Activated gamma-delta T cell treated with Interleukin-2 at 50 U/mL for 16 hours (primary cell): Measurements from ENCODE around the gene PPP6R2.
"Not testable (repeated sequence)": the region's sequence is repeated elsewhere in the genome, so short reads cannot be mapped to it uniquely, and the experiment has no call there.

Experiments
- DNase-seq: peaks from one replicate; pipeline ENCODE4 v3.0.0-alpha.2; 2020

The PPP6R2 gene

GRCh38 chr22:50348058-50348457, 4.9 kb downstream of the PPP6R2 start:
- DNase-seq: no peak

GRCh38 chr22:50356186-50356585, 13.1 kb downstream of the PPP6R2 start:
- DNase-seq: no peak

DNA sequence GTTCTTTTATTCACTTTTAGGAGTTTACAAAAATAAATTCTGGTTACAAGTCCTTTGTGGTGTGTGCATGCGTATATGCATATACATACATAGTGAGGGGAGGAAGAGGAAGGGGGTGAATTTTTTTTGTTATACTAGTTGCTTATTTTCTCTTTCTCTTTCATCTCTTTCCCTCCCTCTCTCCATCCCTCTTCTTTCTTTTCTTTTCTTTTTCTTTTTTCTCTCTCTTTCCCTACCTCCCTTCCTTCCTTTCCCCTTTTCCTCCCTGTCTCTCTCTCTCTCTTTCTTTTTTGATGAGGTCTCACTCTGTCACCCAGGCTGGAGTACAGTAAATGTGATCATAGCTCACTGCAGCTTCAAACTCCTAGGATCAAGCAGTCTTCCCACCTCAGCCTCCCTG, 14.1 kb downstream of the PPP6R2 start:
- no peak for DNase-seq

DNA sequence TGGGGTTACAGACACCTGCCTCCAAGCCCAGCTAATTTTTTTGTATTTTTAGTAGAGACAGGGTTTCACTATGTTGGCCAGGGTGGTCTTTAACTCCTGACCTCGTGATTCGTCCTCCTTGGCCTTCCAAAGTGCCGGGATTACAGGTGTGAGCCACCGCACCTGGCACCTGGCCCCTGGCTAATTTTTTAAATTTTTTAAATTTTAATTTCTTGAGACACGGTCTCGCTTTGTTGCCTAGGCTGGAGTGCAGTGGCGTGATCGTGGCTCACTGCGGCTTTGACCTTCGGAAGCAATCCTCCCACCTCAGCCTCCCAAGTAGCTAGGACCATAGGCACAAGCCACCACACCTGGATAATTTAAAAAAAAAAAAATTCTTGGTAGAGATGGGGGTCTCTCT, 14.6 kb downstream of the PPP6R2 start:
- DNase-seq: no peak

- no peak for DNase-seq
Observed at GRCh38 chr22:50360578-50360977, 17.5 kb downstream of the PPP6R2 start.

DNA sequence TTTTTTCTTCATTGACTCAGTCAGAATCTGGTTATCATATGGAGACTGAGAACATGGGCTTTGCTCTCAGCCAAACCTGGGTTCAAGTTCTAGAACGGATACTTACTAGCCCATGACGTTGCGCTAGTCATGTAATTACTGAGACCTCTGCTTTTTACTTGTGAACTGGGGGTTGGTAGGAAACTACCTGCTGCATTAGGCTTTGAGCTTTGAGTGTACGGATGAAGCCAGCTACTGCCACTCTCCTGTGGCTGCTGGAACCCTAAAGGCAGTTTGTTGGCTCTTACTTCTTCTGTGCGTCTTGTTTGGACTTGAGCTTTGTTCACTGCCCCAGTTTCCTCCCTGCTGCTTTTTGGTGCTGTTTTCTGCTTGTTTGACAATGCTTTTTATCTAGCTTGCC, 18.1 kb downstream of the PPP6R2 start:
- DNase-seq: no peak

DNA sequence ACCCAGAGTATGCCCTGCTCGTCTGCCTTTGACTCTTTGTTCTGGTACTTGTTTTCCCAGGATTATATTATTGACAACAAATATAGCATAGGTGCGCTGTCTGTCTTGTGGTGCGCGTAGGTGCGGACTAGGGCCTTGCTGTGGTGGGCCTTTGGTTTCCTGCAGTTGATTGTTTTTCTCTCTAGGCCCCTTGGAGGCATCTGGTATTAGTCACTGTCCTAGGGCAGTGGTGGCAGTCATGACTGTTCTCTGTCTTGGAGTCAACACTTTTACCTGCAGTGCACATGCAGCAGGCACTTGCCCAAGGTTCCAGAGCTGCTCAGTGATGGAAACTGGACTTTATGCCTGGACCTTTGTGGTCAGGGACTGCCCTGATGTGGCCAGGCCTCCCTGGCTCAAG, 18.6 kb downstream of the PPP6R2 start:
- peak; percentile 49 for DNase-seq

- DNase-seq: no peak
Observed at GRCh38 chr22:50363166-50363802, 20.2 kb downstream of the PPP6R2 start.

DNA sequence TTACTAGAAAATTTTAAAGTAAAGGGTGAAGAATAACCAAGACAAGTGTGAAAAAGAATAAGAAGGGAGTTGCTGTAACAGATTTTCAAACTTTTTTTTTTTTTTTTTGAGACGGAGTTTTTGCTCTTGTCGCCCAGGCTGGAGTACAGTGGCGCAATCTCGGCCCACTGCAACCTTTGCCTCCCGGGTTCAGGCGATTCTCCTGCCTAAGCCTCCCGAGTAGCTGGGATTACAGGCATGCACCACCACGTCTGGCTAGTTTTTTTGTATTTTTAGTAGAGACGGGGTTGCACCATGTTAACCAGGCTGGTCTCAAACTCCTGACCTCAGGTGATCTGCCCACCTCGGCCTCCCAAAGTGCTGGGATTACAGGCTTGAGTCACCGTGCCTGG, 20.7 kb downstream of the PPP6R2 start:
- not testable (repeated sequence) for DNase-seq

DNA sequence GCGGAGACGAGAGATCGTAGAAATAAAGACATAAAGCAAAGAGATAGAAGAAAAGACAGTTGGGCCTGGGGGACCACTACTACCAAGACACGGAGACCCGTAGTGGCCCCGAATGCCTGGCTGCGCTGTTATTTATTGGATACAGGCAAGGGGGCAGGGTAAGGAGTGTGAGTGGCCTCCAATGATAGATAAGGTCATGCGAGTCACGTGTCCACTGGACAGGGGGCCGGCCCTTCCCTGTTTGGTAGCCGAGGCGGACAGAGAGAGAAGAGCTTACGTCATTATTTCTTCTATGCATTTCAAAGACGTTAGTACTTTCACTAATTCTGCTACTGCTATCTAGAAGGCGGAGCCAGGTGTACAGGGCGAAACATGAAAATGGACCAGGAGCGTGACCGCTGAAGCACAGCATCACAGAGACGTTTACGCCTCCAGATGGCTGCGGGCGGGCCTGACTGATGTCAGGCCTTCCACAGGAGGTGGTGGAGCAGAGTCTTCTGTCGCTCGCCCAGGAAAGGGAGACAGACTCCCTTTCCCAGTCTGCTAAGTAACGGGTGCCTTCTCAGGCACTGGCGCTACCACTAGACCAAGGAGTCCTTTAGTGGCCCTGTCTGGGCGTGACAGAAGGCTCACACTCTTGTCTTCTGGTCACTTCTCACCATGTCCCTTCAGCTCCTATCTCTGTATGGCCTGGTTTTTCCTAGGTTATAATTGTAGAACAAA, 24.8 kb downstream of the PPP6R2 start:
- DNase-seq: no peak

DNA sequence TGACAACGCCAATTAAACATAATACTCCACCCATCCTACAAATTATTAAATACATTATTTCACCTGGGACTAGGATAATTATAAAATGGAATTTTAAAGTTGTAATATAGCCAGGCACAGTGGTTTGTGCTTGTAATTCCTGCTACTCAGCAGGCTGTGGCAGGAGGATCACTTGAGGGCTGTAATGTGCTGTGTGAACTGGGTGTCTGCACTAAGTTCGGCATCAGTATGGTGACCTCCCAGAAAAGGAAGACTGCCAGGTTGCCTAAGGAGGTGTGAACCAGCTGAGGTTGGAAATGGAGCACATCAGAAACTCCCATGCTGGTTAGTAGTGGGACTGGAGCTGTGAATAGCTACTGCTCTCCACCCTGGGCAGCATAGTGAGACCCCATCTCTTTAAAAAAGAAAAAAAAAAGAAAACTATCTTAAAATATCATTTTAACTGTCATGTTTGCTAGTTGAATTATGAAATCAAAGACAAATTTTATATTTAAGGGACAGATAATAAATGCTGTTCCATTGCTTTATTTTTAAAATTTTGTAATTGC, 28.0 kb downstream of the PPP6R2 start:
- DNase-seq: no peak

DNA sequence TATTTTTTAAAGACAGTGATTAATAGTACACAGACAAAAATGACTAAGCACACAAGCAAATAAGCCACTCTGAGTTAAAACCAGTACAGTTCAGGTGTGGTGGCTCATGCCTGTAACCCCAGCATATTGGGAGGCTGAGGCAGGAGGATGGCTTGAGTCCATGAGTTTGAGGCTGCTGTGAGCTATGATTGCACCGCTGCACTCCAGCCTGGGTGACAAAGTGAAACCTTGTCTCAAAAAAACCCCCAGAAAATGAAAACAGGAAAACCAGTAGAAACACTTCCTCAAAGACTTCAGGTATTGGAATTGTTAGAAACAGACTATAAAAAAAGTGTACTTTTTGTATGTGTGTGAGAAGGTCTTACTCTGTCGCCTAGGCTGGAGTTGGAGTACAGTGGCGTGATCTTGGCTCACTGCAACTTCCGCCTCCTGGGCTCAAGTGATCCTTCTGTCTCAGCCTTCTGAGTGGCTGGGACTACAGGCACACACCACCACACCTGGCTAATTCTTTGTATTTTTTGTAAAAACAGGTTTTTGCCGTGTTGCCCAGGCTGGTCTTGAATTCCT, 33.0 kb downstream of the PPP6R2 start:
- no peak for DNase-seq

GRCh38 chr22:50381021-50381555, 38.0 kb downstream of the PPP6R2 start:
- not testable (repeated sequence) for DNase-seq

DNA sequence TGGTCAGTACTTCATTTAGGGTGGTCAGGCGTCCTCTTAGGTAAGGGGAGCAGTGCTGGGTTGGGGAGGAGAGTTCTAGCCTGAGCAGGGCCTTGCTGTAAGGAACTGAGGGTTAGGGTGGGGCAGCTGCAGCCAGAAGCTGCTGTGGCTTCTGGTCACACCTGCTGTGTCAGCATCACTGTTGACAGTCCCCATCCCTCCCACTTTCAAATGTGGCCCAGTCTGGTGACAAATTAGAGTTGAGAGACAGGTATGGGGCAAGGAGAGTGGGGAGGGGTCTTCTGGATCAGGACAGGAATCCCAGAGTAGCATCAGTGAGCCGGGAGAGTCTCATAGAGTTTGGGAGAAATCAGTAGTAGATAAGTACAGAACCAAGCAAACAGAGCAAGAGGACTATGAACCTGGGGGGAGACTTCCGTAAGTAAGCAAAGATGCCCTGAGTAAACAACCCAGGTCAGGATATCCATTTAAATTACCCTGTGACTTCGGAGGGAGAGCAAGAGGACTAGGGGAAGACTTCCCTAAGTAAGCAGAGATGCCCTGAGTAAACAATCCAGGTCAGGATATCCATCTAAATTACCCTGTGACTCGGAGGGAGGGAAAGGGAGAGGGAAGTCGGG, 53.7 kb downstream of the PPP6R2 start:
- no peak for DNase-seq

DNA sequence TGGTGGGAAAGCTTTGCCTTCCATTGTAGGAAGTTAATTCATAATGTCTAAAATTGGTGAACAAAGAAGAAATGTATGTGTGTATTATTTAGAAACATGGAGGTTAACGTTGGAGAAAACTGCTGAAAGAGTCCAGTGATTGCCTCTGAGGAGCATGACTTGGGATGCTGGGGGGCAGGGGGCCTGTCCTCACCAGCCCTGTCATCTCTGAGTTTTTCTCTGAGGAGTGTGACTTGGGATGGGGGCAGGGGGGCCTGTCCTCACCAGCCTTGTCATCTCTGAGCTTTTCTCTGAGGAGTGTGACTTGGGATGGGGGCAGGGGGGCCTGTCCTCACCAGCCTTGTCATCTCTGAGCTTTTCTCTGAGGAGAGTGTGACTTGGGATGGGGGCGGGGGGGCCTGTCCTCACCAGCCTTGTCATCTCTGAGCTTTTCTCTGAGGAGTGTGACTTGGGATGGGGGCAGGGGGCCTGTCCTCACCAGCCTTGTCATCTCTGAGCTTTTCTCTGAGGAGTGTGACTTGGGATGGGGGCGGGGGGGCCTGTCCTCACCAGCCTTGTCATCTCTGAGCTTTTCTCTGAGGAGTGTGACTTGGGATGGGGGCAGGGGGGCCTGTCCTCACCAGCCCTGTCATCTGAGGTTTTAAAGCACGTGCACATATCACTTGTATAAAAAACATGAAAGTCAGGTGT, 54.4 kb downstream of the PPP6R2 start:
- not testable (repeated sequence) for DNase-seq

DNA sequence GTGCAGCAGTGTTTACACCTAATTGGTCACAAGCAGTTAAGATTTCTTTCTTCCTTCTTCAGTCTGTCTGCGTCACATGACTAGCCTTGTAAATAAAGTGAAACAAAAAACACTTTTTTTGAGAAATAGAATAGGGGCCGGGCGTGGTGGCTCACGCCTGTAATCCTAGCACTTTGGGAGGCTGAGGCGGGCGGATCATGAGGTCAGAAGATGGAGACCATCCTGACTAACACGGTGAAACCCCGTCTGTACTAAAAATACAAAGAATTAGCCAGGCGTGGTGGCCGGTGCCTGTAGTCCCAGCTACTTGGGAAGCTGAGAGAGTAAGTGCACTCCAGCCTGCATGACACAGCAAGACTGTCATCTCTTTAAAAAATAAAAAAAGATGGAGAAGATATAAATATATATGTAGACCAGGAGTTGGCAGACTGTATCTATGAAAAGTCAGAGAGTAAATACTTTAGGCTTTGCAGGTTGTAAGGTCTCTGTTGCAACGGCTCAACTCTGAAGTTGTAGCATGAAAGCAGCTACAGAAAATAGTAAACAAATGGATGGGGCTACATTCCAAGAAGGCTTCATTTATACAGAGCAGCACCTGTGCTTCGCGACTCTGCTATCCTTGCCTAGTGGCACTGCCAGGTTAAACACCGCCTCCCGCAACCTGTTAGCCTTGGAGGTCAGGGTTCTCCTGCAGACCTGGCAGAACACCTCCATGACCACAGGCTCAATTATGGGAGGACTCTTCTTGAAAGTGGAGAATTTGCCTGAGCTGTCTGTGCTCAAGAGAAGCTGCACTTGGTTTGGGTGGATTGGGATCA, 55.9 kb downstream of the PPP6R2 start:
- no peak for DNase-seq

DNA sequence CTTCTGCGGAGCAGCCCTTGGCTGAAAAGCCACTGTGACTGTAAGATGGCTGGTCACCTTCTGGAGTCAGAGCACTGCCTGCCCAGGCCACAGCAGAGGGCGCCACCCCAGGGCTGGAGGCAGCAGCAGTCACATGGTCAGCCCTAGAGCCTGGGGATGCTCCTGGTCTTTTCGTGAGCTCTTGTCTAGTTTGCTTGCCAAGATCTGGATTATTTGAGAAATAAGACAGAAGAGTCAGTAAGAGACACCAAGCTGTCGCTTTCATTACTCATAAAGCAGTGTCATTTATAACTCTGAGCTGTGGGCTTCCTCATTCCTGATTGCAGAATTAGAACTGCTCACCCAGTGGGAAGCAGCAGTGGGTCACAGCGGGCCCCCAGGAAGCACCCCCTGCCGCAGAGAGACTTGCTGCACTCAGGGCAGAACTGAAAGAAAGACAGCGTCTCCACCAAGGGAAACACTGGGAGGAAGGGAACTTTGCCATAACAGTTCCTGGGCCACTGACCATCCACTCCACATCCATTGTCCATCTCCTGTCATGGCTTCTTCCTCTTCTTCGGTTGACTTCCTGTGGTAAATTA, 56.7 kb downstream of the PPP6R2 start:
- DNase-seq: no peak

DNA sequence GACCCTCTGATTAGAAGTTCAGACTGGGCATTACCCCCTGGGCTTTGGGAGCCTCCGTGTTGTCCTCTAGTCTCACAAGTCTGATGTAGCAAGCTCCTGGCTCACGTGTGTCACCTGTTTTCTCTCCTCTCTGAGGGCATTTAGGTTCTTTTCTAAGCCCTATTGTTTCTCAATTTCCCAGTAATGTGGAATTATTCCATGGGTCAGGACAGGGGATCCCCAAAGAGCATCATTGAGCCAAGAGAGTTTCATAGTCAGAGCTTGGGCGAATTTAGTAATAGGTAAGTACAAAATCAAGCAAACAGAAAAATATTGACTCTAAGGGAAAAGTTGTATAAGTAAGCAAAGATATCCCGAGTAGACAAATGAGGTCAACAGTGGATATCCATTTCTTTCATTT, 57.3 kb downstream of the PPP6R2 start:
- no peak for DNase-seq

GRCh38 chr22:50400931-50401330, 57.8 kb downstream of the PPP6R2 start:
- no peak for DNase-seq

DNA sequence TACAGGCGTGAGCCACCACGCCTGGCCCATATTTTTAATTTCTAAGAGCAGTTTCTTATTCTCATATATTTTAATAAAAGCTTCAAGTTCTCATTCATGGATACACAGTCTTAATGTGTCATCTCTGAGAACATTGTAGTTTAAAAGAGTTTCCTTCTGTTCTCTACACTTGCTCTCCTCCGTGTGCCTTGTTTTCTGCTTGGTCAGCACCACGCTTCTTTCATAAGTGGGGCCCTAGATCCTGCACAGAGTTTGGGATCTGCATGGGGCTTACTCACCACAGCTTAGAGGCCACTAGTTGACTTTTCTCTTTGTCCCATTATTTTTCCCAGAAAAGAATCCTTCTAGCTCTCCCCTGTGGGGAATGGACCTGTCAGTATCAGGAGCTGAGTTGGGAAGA, 58.8 kb downstream of the PPP6R2 start:
- DNase-seq: no peak

GRCh38 chr22:50403701-50404101, 60.6 kb downstream of the PPP6R2 start:
- no peak for DNase-seq
